Stomach smooth muscle (tissue), 2 donors: ENCODE results near the gene S100A2.

Source experiments
- H3K27ac ChIP-seq: one replicate; pipeline ENCODE4 v1.7.0; 2013; ENCODE audit warnings: mild to moderate bottlenecking, low read length, inconsistent platforms
- H3K27me3 ChIP-seq, 2 donors: one replicate each; pipeline ENCODE4 v1.7.0; 2013; ENCODE audit warnings: low read length in 2 of 2; ENCODE audit not compliant: insufficient read depth in 2 of 2, control insufficient read depth in 1 of 2
- H3K36me3 ChIP-seq, 2 donors: one replicate each; pipeline ENCODE4 v1.7.0; 2013; ENCODE audit warnings: low read length in 2 of 2; ENCODE audit not compliant: control insufficient read depth in 2 of 2, insufficient read depth in 2 of 2
- H3K4me1 ChIP-seq: one replicate; pipeline ENCODE4 v1.7.0; 2013; ENCODE audit warnings: low read length; ENCODE audit not compliant: control insufficient read depth, insufficient read depth
- H3K4me3 ChIP-seq, 2 donors: one replicate each; pipeline ENCODE4 v1.7.0; 2013; ENCODE audit warnings: low read length in 2 of 2
- H3K9ac ChIP-seq, 2 donors: one replicate each; pipeline ENCODE4 v1.7.0; 2013; ENCODE audit warnings: low read length in 2 of 2, mild to moderate bottlenecking in 1 of 2
- H3K9me3 ChIP-seq, 2 donors: one replicate each; pipeline ENCODE4 v1.7.0; 2013; ENCODE audit warnings: low read length in 2 of 2; ENCODE audit not compliant: control insufficient read depth in 2 of 2
- donor health status: healthy.
- donor health status: Pancreatic carcinoma.

The S100A2 gene

GRCh38 chr1:153550827-153551500 is 14.7 kb downstream of the S100A2 start:
- no peaks in the 10 kb centered on the region for H3K27me3 ChIP-seq
- peaks cover 52% of the 10 kb centered on the region for H3K4me1 ChIP-seq
- no peak overlapping the region for H3K27ac ChIP-seq
- H3K9ac ChIP-seq = no peak overlapping the region
- no peaks in the 10 kb centered on the region for H3K36me3 ChIP-seq
- H3K4me3 ChIP-seq = peak overlapping the region in 1 of 2 donors; percentile 15
- H3K9me3 ChIP-seq = no peaks in the 10 kb centered on the region

GRCh38 chr1:153550398-153550758 is 15.3 kb downstream of the S100A2 start:
- peaks cover 58% of the 10 kb centered on the region for H3K4me1 ChIP-seq

DNA sequence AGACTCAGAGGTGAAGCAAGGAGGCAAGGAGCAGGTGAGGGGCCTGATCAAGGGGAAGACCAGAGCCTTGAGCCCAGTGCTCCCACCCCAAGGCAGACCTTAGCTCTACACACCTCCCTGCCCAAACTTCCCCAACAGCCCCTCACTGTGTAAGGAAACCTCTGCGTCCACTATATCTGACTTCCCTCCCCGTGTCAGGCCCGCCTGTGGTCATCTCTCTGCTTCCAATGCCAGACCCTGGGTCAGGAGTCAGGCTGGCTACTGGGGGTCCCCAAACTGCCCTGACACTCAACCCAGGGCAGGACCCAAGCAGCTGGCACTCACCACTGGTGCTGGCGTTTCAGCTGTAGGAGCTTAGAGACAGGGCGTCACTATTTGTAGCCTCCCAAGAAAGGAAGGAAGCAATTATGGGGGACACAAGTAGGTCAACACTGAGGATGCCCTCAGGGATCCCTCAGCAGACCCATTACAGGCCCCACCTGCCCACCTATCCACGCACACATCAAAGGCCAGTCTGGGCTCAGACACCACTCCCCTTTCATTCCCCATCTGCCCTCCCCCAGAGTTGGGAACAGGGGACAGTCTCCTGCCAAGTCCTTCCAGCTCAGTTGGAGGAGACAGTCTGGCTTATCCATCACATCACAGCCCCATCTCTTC is 15.8 kb downstream of the S100A2 start:
- H3K9ac ChIP-seq = no peak overlapping the region
- H3K4me1 ChIP-seq = peaks cover 63% of the 10 kb centered on the region
- no peaks in the 10 kb centered on the region for H3K27me3 ChIP-seq
- H3K27ac ChIP-seq = peak overlapping the region; percentile 46
- no peaks in the 10 kb centered on the region for H3K36me3 ChIP-seq
- H3K9me3 ChIP-seq = no peaks in the 10 kb centered on the region
- H3K4me3 ChIP-seq = no peak overlapping the region

More at GRCh38 chr1:153550398-153550758, 15.3 kb downstream of the S100A2 start:
- Histone ChIP-seq H3K9me3 (no peaks in the 10 kb centered on the region), H3K27ac (no peak overlapping the region), H3K36me3 (no peaks in the 10 kb centered on the region), H3K27me3 (no peaks in the 10 kb centered on the region), H3K4me3 (peak overlapping the region in 1 of 2 donors; percentile 15), H3K9ac (no peak overlapping the region)

DNA sequence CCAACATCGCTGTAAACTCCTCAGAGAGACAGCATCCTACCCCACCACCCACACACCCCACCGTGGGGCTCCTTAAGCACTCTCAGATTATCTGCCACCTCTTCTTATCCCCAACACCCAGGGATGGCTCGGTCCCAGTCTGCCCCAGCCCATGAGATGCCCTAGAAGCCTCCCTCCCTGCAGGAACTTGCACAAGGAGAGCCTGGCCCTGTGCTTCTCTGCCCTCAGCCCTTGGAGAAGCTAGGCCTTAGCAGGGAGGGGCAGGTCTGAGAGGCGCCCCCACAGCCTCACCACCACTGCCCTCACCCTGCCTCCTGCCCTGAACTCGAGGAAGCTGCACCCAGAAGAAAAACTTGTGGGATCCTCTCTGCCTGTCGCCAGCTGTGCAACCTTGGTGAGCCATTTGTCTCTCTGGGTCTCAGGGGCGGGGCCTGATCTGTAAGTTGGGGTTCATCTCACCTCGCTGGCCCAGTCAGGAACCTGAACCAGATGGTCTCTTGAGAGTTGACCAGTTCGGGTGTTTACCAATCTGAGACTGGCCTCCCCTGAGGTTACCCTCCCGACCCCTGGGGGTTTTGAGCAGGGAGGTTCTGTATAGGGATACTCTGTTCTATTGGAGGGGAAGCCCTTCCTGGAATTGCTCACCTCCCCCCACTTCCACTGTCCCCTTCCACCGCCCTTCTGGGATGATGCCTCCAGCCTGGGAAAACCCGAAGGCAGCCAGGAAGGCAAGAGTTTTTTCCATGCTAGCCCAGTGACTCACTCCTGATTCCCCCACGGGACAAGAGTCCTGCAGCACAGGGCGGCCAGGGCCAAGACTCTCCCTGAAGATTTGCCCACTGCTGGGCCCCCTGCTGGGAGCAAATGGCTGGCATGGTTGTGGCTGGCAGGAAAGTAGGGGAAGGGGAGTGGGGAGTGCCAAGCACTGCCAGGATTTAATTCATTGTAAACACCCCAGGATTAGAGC is 16.6 kb downstream of the S100A2 start, which contains the start of gene S100A3:
Gene S100A3, minus strand, starts transcription at position 537 of the 967 bp plus-strand sequence. CDS start 773 bp downstream, outside the sequence.
- no peaks in the 10 kb centered on the region for H3K27me3 ChIP-seq
- H3K36me3 ChIP-seq = no peaks in the 10 kb centered on the region
- no peak within 1 kb of the TSS for H3K4me3 ChIP-seq
- peak within 1 kb of the TSS; percentile 46 for H3K27ac ChIP-seq
- peaks cover 64% of the 10 kb centered on the region for H3K4me1 ChIP-seq
- H3K9me3 ChIP-seq = no peaks in the 10 kb centered on the region
- peak within 1 kb of the TSS in 1 of 2 donors; percentile 21 for H3K9ac ChIP-seq

DNA sequence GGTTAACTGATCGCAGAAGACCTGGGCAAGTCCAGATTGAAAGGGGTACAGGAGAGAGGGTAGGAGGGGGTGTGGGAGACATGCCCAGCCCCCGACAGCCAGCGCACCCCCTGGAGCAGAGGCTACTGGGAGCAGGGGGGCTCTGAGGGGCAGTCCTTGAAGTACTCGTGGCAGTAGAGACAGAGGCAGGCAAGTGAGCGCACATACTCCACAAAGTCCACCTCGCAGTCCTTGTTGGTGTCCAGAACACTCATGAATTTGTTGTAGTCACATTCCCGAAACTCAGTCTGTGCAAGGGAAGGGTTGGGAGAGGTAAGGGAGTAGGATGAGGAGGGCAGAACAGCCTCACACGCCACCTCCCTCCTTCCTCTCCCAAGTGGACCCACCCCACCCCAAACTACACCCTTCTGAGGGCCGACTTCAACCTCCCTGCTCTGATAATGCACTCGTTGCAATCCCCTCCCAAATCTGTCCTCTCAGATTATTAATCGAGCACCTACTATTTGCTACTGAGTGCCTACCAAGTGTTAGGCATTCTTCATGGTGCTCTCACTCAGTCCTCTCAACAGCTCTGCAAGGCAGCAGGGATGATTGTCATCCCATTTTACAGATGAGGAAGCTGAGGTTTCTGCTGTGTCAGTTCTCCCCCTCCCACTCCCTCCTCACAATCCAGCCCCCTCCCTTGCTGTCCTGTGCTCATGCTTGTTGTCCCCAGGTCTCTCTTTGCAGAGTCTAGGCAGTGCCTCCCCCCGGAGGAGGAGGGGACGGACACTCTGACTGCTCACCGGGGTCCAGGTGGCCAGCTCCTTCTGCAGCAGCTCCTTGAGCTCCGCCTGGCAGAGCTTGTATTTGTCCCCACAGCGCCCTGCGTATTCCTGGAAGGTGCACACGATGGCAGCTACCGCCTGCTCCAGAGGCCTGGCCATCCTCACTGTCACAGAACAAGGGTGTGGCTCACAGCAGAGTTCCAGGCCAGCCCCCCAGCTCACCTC is 17.8 kb downstream of the S100A2 start:
- H3K36me3 ChIP-seq = no peaks in the 10 kb centered on the region
- peaks cover 61% of the 10 kb centered on the region for H3K4me1 ChIP-seq
- no peak overlapping the region for H3K27ac ChIP-seq
- H3K9me3 ChIP-seq = no peaks in the 10 kb centered on the region
- no peak overlapping the region for H3K9ac ChIP-seq
- no peaks in the 10 kb centered on the region for H3K27me3 ChIP-seq
- H3K4me3 ChIP-seq = peak overlapping the region in 1 of 2 donors; percentile 22

GRCh38 chr1:153546796-153547559 is 18.7 kb downstream of the S100A2 start:
- Histone ChIP-seq H3K27ac (no peak overlapping the region), H3K27me3 (no peaks in the 10 kb centered on the region), H3K9ac (no peak overlapping the region), H3K9me3 (no peaks in the 10 kb centered on the region), H3K4me1 (peaks cover 63% of the 10 kb centered on the region), H3K4me3 (peak overlapping the region in 1 of 2 donors; percentile 29), H3K36me3 (no peaks in the 10 kb centered on the region)

- H3K27me3 ChIP-seq = no peaks in the 10 kb centered on the region
- peak overlapping the region in 1 of 2 donors; percentile 29 for H3K4me3 ChIP-seq
- no peak overlapping the region for H3K27ac ChIP-seq
- H3K4me1 ChIP-seq = peaks cover 65% of the 10 kb centered on the region
- no peak overlapping the region for H3K9ac ChIP-seq
- H3K9me3 ChIP-seq = no peaks in the 10 kb centered on the region
- H3K36me3 ChIP-seq = no peaks in the 10 kb centered on the region
Measured at GRCh38 chr1:153546371-153546770, 19.3 kb downstream of the S100A2 start.

- H3K4me3 ChIP-seq = peak within 1 kb of the TSS; percentile 2 to 76
- peak within 1 kb of the TSS; percentile 10 to 62 for H3K9ac ChIP-seq
- H3K27me3 ChIP-seq = no peaks in the 10 kb centered on the region
- H3K4me1 ChIP-seq = peaks cover 68% of the 10 kb centered on the region
- no peaks in the 10 kb centered on the region for H3K9me3 ChIP-seq
- peak within 1 kb of the TSS; percentile 49 for H3K27ac ChIP-seq
- no peaks in the 10 kb centered on the region for H3K36me3 ChIP-seq
Measured at GRCh38 chr1:153545067-153546055, 20.3 kb downstream of the S100A2 start, which contains the start of gene S100A4. S100A4 (minus strand) TSS chr1:153545806; CDS start chr1:153544794, 1,012 bp downstream.
